PC-3 (cell line): ENCODE data around the gene HIPK2.

Source experiments
- EZH2 ChIP-seq: fragments of 300-600 bp; sonication (generic); IDR thresholded peaks from one replicate; pipeline ENCODE4 v1.6.1; 2017; ENCODE audit warnings: antibody characterized with exemption, mild to moderate bottlenecking, low read length; ENCODE audit not compliant: unreplicated experiment
- TF ChIP-seq, protein P1 (sequence below): fragments of 300-600 bp; sonication (generic); conservative IDR thresholded peaks from 2 replicates; pipeline ENCODE4 v1.5.1; 2017; ENCODE audit warnings: antibody characterized with exemption, low read depth, mild to moderate bottlenecking, low read length

DNA sequence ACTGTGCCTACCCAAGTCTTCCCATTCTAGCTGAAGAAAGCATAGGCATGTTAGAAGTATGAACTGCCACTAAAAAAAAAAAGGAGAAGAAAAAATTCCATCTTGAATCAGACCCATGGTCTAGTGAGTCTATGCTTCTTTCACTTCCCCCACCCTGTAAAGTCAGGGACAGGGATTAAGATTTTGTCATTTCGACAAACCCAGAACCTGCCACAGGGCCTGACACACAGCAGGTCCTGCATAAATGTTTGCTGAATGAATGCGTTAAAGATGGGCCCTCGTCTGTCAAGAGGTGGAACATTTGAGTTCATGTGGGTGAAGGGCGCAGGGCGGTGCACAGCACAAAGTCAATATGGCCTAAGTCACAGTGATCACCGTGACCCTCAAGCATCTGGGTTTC lies 4.9 kb downstream of the HIPK2 start:
- TF ChIP-seq, protein P1, sequence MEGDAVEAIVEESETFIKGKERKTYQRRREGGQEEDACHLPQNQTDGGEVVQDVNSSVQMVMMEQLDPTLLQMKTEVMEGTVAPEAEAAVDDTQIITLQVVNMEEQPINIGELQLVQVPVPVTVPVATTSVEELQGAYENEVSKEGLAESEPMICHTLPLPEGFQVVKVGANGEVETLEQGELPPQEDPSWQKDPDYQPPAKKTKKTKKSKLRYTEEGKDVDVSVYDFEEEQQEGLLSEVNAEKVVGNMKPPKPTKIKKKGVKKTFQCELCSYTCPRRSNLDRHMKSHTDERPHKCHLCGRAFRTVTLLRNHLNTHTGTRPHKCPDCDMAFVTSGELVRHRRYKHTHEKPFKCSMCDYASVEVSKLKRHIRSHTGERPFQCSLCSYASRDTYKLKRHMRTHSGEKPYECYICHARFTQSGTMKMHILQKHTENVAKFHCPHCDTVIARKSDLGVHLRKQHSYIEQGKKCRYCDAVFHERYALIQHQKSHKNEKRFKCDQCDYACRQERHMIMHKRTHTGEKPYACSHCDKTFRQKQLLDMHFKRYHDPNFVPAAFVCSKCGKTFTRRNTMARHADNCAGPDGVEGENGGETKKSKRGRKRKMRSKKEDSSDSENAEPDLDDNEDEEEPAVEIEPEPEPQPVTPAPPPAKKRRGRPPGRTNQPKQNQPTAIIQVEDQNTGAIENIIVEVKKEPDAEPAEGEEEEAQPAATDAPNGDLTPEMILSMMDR, result no peak
- no peak for TF ChIP-seq EZH2
